ENCODE data around the gene MED25. TPM values are rescaled to one million over a fixed set of nuclear protein-coding genes. Genes with fewer than 3 reads are reported as not detected.

MED25 gene
- total RNA-seq, 4 donors from 2014 or later: 16.9 to 27.7 (median 23.9) TPM

GRCh38 chr19:49875177-49875576 lies 57.1 kb downstream of the MED25 start:
- TF ChIP-seq CTCF (IDR thresholded peaks at IDR 0.05) (no peak), POLR2A (IDR thresholded peaks at IDR 0.05) (no peak)
- 67 to 69% methylated on average over 2 to 4 of the region's 4 CpGs for WGBS, 2 donors
- Histone ChIP-seq H3K4me3 (peak overlapping the region; percentile 86 to 99 (median 94)), H3K36me3 (peaks cover 4 to 56% (median 11%) of the 10 kb centered on the region in 3 donors), H3K9me3 (no peaks in the 10 kb centered on the region), H3K27ac (peak overlapping the region; percentile 98 to 100 (median 99)), H3K4me1 (peaks cover 27 to 58% (median 35%) of the 10 kb centered on the region in 3 donors), H3K27me3 (no peaks in the 10 kb centered on the region)
- intact Hi-C loops (cut with DNase I): loop anchor here (10.0 kb wide), 1 partner anchor 60 kb away; the partner anchor contains the start of genes FUZ and MED25
- DNase-seq: no peak

GRCh38 chr19:49875857-49876421 lies 57.9 kb downstream of the MED25 start:
- H3K27ac ChIP-seq: peak overlapping the region; percentile 98 to 100 (median 99)
- H3K27me3 ChIP-seq: no peaks in the 10 kb centered on the region
- intact Hi-C loops (cut with DNase I): loop anchor here (10.0 kb wide), 1 partner anchor 61 kb away; the partner anchor contains the start of genes FUZ and MED25
- TF ChIP-seq POLR2A (IDR thresholded peaks at IDR 0.05) (no peak), CTCF (IDR thresholded peaks at IDR 0.05) (no peak)
- no peak for DNase-seq
- peaks cover 21 to 50% (median 27%) of the 10 kb centered on the region in 3 donors for H3K4me1 ChIP-seq
- H3K4me3 ChIP-seq: peak overlapping the region; percentile 86 to 99 (median 94)
- H3K9me3 ChIP-seq: no peaks in the 10 kb centered on the region
- peaks cover 11 to 61% (median 19%) of the 10 kb centered on the region in 3 donors for H3K36me3 ChIP-seq
- WGBS, 2 donors: 0 to 1% methylated on average over 15 to 16 of the region's 28 CpGs

GRCh38 chr19:49876422-49877019 lies 58.4 kb downstream of the MED25 start:
- TF ChIP-seq POLR2A (IDR thresholded peaks at IDR 0.05) (peak in 2 of 4 donors; percentile 21 to 50), CTCF (IDR thresholded peaks at IDR 0.05) (no peak)
- H3K4me3 ChIP-seq: peak overlapping the region; percentile 86 to 99 (median 94)
- H3K27ac ChIP-seq: peak overlapping the region; percentile 98 to 100 (median 99)
- H3K27me3 ChIP-seq: no peaks in the 10 kb centered on the region
- intact Hi-C loops (cut with DNase I): loop anchor here (10.0 kb wide), 1 partner anchor 62 kb away; the partner anchor contains the start of genes FUZ and MED25
- 0 to 8% methylated on average over 4 to 15 of the region's 46 CpGs for WGBS, 2 donors
- peaks cover 11 to 61% (median 25%) of the 10 kb centered on the region in 3 donors for H3K36me3 ChIP-seq
- H3K9me3 ChIP-seq: no peaks in the 10 kb centered on the region
- peak; percentile 93 for DNase-seq
- H3K4me1 ChIP-seq: peaks cover 21 to 46% (median 25%) of the 10 kb centered on the region in 3 donors

- no peaks in the 10 kb centered on the region for H3K9me3 ChIP-seq
- peak within 1 kb of the TSS; percentile 86 to 99 (median 94) for H3K4me3 ChIP-seq
- intact Hi-C loops (cut with DNase I): loop anchor here (10.0 kb wide), 1 partner anchor 62 kb away; the partner anchor contains the start of genes FUZ and MED25
- peaks cover 21 to 46% (median 25%) of the 10 kb centered on the region in 3 donors for H3K4me1 ChIP-seq
- 0 to 1% methylated on average over 6 to 27 of the region's 61 CpGs for WGBS, 2 donors
- DNase-seq: peak; percentile 92
- peaks cover 19 to 61% (median 32%) of the 10 kb centered on the region in 3 donors for H3K36me3 ChIP-seq
- no peaks in the 10 kb centered on the region for H3K27me3 ChIP-seq
- H3K27ac ChIP-seq: peak within 1 kb of the TSS; percentile 98 to 100 (median 99)
- TF ChIP-seq POLR2A (IDR thresholded peaks at IDR 0.05) (peak in 3 of 4 donors; percentile 72 to 90 (median 84)), CTCF (IDR thresholded peaks at IDR 0.05) (no peak)
Observed at GRCh38 chr19:49877020-49877878, 59.2 kb downstream of the MED25 start, which contains the start of the genes AKT1S1 and TBC1D17. AKT1S1 (minus strand) TSS chr19:49877355; CDS start chr19:49873295, 4,060 bp downstream. TBC1D17 (plus strand) TSS chr19:49877702; CDS start chr19:49877724, 22 bp downstream.
